ENCODE results near the gene RHPN2. TPM values are rescaled to one million over a fixed set of nuclear protein-coding genes. Genes with fewer than 3 reads are reported as not detected.

RHPN2 gene
- total and polyA plus RNA-seq, 2 of the 13 experiments (the other 11 are each of a cell fraction or from before 2014, with no cell fraction given): 20.3 to 48.0 TPM

- no peak for TF ChIP-seq ZNF646 (CRISPR knock-in tag; IDR thresholded peaks at IDR 0.05)
- no peak for TF ChIP-seq LCORL (IDR thresholded peaks at IDR 0.05)
- no peak for TF ChIP-seq LCORL (CRISPR knock-in tag; IDR thresholded peaks at IDR 0.05)
- TF ChIP-seq ZFX (CRISPR knock-in tag; IDR thresholded peaks at IDR 0.05; ENCODE audit: low read depth): peak; percentile 14; the same call in 1 of the 2 replicates
- TF ChIP-seq ELK4 (CRISPR knock-in tag; IDR thresholded peaks at IDR 0.05; ENCODE audit: borderline replicate concordance): no peak
- TF ChIP-seq SOX5 (CRISPR knock-in tag; IDR thresholded peaks at IDR 0.05; ENCODE audit: borderline replicate concordance): peak; percentile 82
- no peak for TF ChIP-seq ZMYM2 (CRISPR knock-in tag; IDR thresholded peaks at IDR 0.05)
- TF ChIP-seq JUN (CRISPR knock-in tag; IDR thresholded peaks at IDR 0.05): peak; percentile 59; the same call in 1 of the 2 replicates
- peak; percentile 97 for TF ChIP-seq HMG20A (CRISPR knock-in tag; IDR thresholded peaks at IDR 0.05; ENCODE audit: borderline replicate concordance)
- no peak for TF ChIP-seq IKZF4 (CRISPR knock-in tag; IDR thresholded peaks at IDR 0.05; ENCODE audit: borderline replicate concordance, low read depth, not compliant biosample characterization)
- TF ChIP-seq MBD4 (IDR thresholded peaks at IDR 0.05; ENCODE audit: borderline replicate concordance, low read length): no peak
- TF ChIP-seq TEF (CRISPR knock-in tag; IDR thresholded peaks at IDR 0.05): no peak
- TF ChIP-seq ZNF777 (CRISPR knock-in tag; IDR thresholded peaks at IDR 0.05): no peak
- TF ChIP-seq, protein P1, sequence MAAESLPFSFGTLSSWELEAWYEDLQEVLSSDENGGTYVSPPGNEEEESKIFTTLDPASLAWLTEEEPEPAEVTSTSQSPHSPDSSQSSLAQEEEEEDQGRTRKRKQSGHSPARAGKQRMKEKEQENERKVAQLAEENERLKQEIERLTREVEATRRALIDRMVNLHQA (CRISPR knock-in tag; IDR thresholded peaks at IDR 0.05): no peak
- no peak for TF ChIP-seq GLI4 (CRISPR knock-in tag; IDR thresholded peaks at IDR 0.05; ENCODE audit: borderline replicate concordance)
- 0 out of 2 replicates have a peak, but pooled peaks have one; percentile 22 for TF ChIP-seq MIXL1 (CRISPR knock-in tag; IDR thresholded peaks at IDR 0.05)
- TF ChIP-seq, protein P2, sequence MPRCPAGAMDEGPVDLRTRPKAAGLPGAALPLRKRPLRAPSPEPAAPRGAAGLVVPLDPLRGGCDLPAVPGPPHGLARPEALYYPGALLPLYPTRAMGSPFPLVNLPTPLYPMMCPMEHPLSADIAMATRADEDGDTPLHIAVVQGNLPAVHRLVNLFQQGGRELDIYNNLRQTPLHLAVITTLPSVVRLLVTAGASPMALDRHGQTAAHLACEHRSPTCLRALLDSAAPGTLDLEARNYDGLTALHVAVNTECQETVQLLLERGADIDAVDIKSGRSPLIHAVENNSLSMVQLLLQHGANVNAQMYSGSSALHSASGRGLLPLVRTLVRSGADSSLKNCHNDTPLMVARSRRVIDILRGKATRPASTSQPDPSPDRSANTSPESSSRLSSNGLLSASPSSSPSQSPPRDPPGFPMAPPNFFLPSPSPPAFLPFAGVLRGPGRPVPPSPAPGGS (CRISPR knock-in tag; IDR thresholded peaks at IDR 0.05): no peak
- no peak for TF ChIP-seq ARHGAP35 (CRISPR knock-in tag; IDR thresholded peaks at IDR 0.05; ENCODE audit: borderline replicate concordance)
- TF ChIP-seq ZNF230 (CRISPR knock-in tag; IDR thresholded peaks at IDR 0.05): no peak
- no peak for TF ChIP-seq KDM4B (CRISPR knock-in tag; IDR thresholded peaks at IDR 0.05)
- no peak for TF ChIP-seq ZNF878 (CRISPR knock-in tag; IDR thresholded peaks at IDR 0.05)
Measured at GRCh38 chr19:33100894-33101644, 36.4 kb upstream of the RHPN2 start (continued).

All from HepG2 (cell line).